HEK293 (cell line): ENCODE results near the gene PHC3.

ENCODE experiments used
- CTCF ChIP-seq: fragments of 450-650 bp; formaldehyde crosslinking; IDR thresholded peaks from 2 replicates; pipeline ENCODE4 v1.5.1; 2016; ENCODE audit warnings: missing biosample characterization, missing genetic modification characterization
- KLF16 ChIP-seq: fragments of 450-650 bp; formaldehyde crosslinking; IDR thresholded peaks from 2 replicates; pipeline ENCODE4 v1.5.1; 2017; ENCODE audit warnings: missing biosample characterization, missing genetic modification characterization
- PRDM6 ChIP-seq: fragments of 450-650 bp; formaldehyde crosslinking; IDR thresholded peaks from 2 replicates; pipeline ENCODE4 v1.5.1; 2017; ENCODE audit warnings: missing biosample characterization, missing genetic modification characterization
- SCRT1 ChIP-seq: fragments of 450-650 bp; formaldehyde crosslinking; IDR thresholded peaks from 2 replicates; pipeline ENCODE4 v1.5.1; 2016; ENCODE audit warnings: missing biosample characterization, missing genetic modification characterization, borderline replicate concordance
- ZBTB1 ChIP-seq: fragments of 450-650 bp; formaldehyde crosslinking; IDR thresholded peaks from 2 replicates; pipeline ENCODE4 v1.5.1; 2016; ENCODE audit warnings: missing biosample characterization, missing genetic modification characterization
- ZBTB21 ChIP-seq: fragments of 450-650 bp; formaldehyde crosslinking; IDR thresholded peaks from 2 replicates; pipeline ENCODE4 v1.5.1; 2017; ENCODE audit warnings: missing biosample characterization, missing genetic modification characterization
- ZNF302 ChIP-seq: fragments of 450-650 bp; formaldehyde crosslinking; IDR thresholded peaks from 2 replicates; pipeline ENCODE4 v1.5.1; 2016; ENCODE audit warnings: missing biosample characterization, missing genetic modification characterization, low read depth
- ZNF404 ChIP-seq: fragments of 450-650 bp; formaldehyde crosslinking; IDR thresholded peaks from 2 replicates; pipeline ENCODE4 v1.5.1; 2017; ENCODE audit warnings: missing biosample characterization, missing genetic modification characterization
- ZNF501 ChIP-seq: fragments of 450-650 bp; formaldehyde crosslinking; IDR thresholded peaks from 2 replicates; pipeline ENCODE4 v1.5.1; 2016; ENCODE audit warnings: missing biosample characterization, missing genetic modification characterization
- TF ChIP-seq, protein P1 (sequence below): fragments of 450-650 bp; formaldehyde crosslinking; IDR thresholded peaks from 2 replicates; pipeline ENCODE4 v1.5.1; 2016; ENCODE audit warnings: missing biosample characterization, missing genetic modification characterization

DNA sequence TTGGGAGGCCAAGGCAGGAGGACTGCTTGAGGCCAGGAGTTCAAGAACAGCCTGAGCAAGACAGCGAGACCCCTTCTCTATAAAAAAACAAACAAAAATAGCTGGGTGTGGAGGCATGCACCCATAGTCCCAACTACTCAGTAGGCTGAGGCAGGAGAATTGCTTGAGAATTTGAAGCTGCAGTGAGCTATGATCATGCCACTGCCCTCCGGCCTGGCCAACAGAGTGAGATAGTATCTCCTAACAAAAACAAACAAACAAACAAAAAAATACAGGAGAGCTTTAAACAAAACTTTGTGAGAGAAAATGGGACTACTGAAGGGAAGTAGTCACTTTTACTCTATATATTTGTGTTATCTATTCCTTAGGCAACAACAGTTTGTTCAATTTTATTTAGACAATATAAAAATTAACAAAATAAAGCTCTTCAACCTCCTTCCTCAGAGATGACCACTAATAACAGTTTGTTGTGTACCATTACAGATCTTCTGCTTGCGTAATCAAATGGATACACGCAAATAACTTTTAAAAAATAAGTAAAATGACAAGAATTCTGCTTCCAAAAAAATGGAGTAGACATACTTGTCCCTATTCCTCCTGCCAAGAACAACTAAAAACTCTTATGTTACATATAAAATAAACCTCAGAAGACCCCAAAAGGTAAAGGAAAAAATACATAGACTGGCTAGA lies 17.4 kb downstream of the PHC3 start:
- TF ChIP-seq ZNF302 (tag by site-specific recombination) (no peak), CTCF (tag by site-specific recombination) (no peak), KLF16 (tag by site-specific recombination) (no peak), ZNF501 (tag by site-specific recombination) (no peak), SCRT1 (no peak), PRDM6 (tag by site-specific recombination) (no peak), ZBTB21 (tag by site-specific recombination) (no peak), ZNF404 (tag by site-specific recombination) (no peak), ZBTB1 (tag by site-specific recombination) (no peak)
- TF ChIP-seq, protein P1, sequence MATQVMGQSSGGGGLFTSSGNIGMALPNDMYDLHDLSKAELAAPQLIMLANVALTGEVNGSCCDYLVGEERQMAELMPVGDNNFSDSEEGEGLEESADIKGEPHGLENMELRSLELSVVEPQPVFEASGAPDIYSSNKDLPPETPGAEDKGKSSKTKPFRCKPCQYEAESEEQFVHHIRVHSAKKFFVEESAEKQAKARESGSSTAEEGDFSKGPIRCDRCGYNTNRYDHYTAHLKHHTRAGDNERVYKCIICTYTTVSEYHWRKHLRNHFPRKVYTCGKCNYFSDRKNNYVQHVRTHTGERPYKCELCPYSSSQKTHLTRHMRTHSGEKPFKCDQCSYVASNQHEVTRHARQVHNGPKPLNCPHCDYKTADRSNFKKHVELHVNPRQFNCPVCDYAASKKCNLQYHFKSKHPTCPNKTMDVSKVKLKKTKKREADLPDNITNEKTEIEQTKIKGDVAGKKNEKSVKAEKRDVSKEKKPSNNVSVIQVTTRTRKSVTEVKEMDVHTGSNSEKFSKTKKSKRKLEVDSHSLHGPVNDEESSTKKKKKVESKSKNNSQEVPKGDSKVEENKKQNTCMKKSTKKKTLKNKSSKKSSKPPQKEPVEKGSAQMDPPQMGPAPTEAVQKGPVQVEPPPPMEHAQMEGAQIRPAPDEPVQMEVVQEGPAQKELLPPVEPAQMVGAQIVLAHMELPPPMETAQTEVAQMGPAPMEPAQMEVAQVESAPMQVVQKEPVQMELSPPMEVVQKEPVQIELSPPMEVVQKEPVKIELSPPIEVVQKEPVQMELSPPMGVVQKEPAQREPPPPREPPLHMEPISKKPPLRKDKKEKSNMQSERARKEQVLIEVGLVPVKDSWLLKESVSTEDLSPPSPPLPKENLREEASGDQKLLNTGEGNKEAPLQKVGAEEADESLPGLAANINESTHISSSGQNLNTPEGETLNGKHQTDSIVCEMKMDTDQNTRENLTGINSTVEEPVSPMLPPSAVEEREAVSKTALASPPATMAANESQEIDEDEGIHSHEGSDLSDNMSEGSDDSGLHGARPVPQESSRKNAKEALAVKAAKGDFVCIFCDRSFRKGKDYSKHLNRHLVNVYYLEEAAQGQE (tag by site-specific recombination), result no peak
